Non-pigmented ciliary epithelial cell (primary cell): Measurements from ENCODE around the gene GPR62.
"Not testable (repeated sequence)": the region's sequence is repeated elsewhere in the genome, so short reads cannot be mapped to it uniquely, and the experiment has no call there.

ENCODE experiments used
- DNase-seq: peaks from one replicate; pipeline ENCODE4 v3.0.0-alpha.2; 2010; ENCODE audit warnings: low read depth

Gene GPR62

GRCh38 chr3:51955175-51955892 is at the start of gene GPR62:
Gene GPR62 (plus strand): TSS chr3:51955381. CDS start chr3:51955653, 272 bp downstream.
- no peak for DNase-seq

GRCh38 chr3:51908026-51908425 is 47.2 kb upstream of the GPR62 start:
- no peak for DNase-seq

GRCh38 chr3:51916418-51916817 is 38.8 kb upstream of the GPR62 start:
- no peak for DNase-seq

GRCh38 chr3:51921081-51921578 is 34.1 kb upstream of the GPR62 start:
- no peak for DNase-seq

GRCh38 chr3:51927061-51927977 is 27.9 kb upstream of the GPR62 start:
- DNase-seq = no peak

- no peak for DNase-seq
Measured at GRCh38 chr3:51928438-51928837, 26.7 kb upstream of the GPR62 start.

- not testable (repeated sequence) for DNase-seq
Measured at GRCh38 chr3:51928981-51929380, 26.2 kb upstream of the GPR62 start.

GRCh38 chr3:51929420-51930003 is 25.7 kb upstream of the GPR62 start:
- DNase-seq = no peak

GRCh38 chr3:51930439-51930838 is 24.7 kb upstream of the GPR62 start:
- no peak for DNase-seq

GRCh38 chr3:51931756-51932155 is 23.4 kb upstream of the GPR62 start:
- DNase-seq = no peak

GRCh38 chr3:51932471-51933370 is 22.5 kb upstream of the GPR62 start:
- DNase-seq = no peak

GRCh38 chr3:51933471-51934138 is 21.6 kb upstream of the GPR62 start:
- no peak for DNase-seq

GRCh38 chr3:51934139-51934850 is 20.9 kb upstream of the GPR62 start:
- DNase-seq = no peak

- DNase-seq = no peak
Measured at GRCh38 chr3:51934991-51935885, 19.9 kb upstream of the GPR62 start.

- DNase-seq = no peak
Measured at GRCh38 chr3:51935886-51936755, 19.1 kb upstream of the GPR62 start.

GRCh38 chr3:51937014-51937413 is 18.2 kb upstream of the GPR62 start:
- DNase-seq = no peak

- no peak for DNase-seq
Measured at GRCh38 chr3:51937611-51938450, 17.4 kb upstream of the GPR62 start.
